ENCODE measurements around the gene TIGD2. TPM values are rescaled to one million over a fixed set of nuclear protein-coding genes. Genes with fewer than 3 reads are reported as not detected.

The TIGD2 gene
- total RNA-seq, 2 donors from 2014 or later, result 3.6 to 5.7 TPM

- H3K4me1 ChIP-seq, result no peaks in the 10 kb centered on the region
- H3K27me3 ChIP-seq, result no peaks in the 10 kb centered on the region
- TF ChIP-seq CTCF (IDR thresholded peaks at IDR 0.05), result no peak
- no peak overlapping the region for H3K9ac ChIP-seq (ENCODE audit: low read depth in 2 of 2, low read length in 2 of 2)
- no peak overlapping the region for H3K4me3 ChIP-seq
- no peaks in the 10 kb centered on the region for H3K9me3 ChIP-seq
- intact Hi-C loops (cut with DNase I), result loop anchor here (10.0 kb wide), 1 partner anchor 62 kb away; no protein-coding TSS in a partner anchor
- DNase-seq, result no peak
- H3K27ac ChIP-seq, result no peak overlapping the region
- no peaks in the 10 kb centered on the region for H3K36me3 ChIP-seq
Observed at GRCh38 chr4:89162496-89162895, 51.2 kb downstream of the TIGD2 start.

- no peak overlapping the region for H3K27ac ChIP-seq
- no peaks in the 10 kb centered on the region for H3K9me3 ChIP-seq
- intact Hi-C loops (cut with DNase I), result loop anchor here (10.0 kb wide), 1 partner anchor 62 kb away; no protein-coding TSS in a partner anchor
- H3K36me3 ChIP-seq, result no peaks in the 10 kb centered on the region
- TF ChIP-seq CTCF (IDR thresholded peaks at IDR 0.05), result no peak
- no peak overlapping the region for H3K9ac ChIP-seq (ENCODE audit: low read depth in 2 of 2, low read length in 2 of 2)
- H3K4me3 ChIP-seq, result no peak overlapping the region
- no peak for DNase-seq
- no peaks in the 10 kb centered on the region for H3K4me1 ChIP-seq
- no peaks in the 10 kb centered on the region for H3K27me3 ChIP-seq
Observed at GRCh38 chr4:89162987-89163386, 51.7 kb downstream of the TIGD2 start.

GRCh38 chr4:89164400-89164799, 53.1 kb downstream of the TIGD2 start:
- no peaks in the 10 kb centered on the region for H3K27me3 ChIP-seq
- no peak overlapping the region for H3K4me3 ChIP-seq
- TF ChIP-seq CTCF (IDR thresholded peaks at IDR 0.05), result no peak
- no peak overlapping the region for H3K9ac ChIP-seq (ENCODE audit: low read depth in 2 of 2, low read length in 2 of 2)
- H3K4me1 ChIP-seq, result no peaks in the 10 kb centered on the region
- intact Hi-C loops (cut with DNase I), result loop anchor here (10.0 kb wide), 1 partner anchor 60 kb away; no protein-coding TSS in a partner anchor
- no peaks in the 10 kb centered on the region for H3K36me3 ChIP-seq
- no peak for DNase-seq
- no peaks in the 10 kb centered on the region for H3K9me3 ChIP-seq
- H3K27ac ChIP-seq, result no peak overlapping the region

Other genes with a start within 250 kb of the TIGD2 start
- 100 to 1,000 TPM in 1 of 2 donors, 10 to 100 TPM in 1; 34.0 to 248 TPM for gene FAM13A, start 54.3 kb upstream of the TIGD2 start, total RNA-seq
- 10 to 100 TPM; 22.5 to 26.8 TPM for gene GPRIN3, start 196.3 kb downstream of the TIGD2 start, total RNA-seq